Epithelial cell of alveolus of lung (primary cell): Measurements from ENCODE around the gene KAT7. TPM values are rescaled to one million over a fixed set of nuclear protein-coding genes. Genes with fewer than 3 reads are reported as not detected.

ENCODE experiments used
- total RNA-seq: library from RNA; depleted of rRNA; stranded (reverse); fragments of >200 nt; gene quantifications from 2 replicates; pipeline ENCODE4 v1.2.1, GENCODE V29; 2015

The KAT7 gene
- 19.9 and 20.9 TPM in 2 replicates for total RNA-seq

DNA sequence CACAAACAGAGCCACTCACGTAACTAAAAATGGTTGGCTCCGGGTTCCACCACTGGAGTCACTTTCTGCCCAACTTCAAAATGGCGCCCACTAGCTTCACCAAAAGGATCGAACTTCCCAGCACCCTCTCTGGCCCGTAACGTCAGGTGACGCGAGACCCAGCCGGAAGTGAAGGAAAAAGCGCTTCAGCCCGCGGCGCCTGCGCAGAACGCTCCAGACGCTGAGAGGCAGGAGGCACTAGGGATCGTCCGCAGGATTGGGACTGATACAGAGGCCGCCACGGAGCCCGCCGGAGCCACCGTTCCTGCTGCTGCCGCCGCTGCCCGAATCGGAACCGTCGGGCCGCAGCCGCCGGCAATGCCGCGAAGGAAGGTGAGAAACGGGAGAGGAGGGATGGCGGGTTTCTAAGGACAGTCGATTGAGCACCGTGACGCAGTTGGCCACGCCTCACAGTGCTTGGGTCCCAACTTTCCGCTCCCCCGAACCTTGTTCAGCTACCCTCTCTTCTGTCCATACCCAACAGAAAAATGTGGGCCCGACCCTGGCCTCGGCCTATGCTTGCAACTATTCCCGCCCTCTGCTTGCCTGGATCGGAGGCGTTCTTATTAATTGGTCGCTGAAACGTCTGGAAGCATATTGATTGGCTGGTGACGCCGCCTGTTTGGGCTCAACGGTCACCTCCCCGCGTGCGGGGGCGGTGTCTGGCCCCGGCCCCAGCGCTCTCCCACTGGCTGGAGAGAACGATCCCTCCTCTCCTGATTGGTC lies at the start of gene KAT7:
KAT7 (plus strand) TSS at position 204 of the 765 bp plus-strand sequence; CDS start at position 358, 154 bp downstream.

DNA sequence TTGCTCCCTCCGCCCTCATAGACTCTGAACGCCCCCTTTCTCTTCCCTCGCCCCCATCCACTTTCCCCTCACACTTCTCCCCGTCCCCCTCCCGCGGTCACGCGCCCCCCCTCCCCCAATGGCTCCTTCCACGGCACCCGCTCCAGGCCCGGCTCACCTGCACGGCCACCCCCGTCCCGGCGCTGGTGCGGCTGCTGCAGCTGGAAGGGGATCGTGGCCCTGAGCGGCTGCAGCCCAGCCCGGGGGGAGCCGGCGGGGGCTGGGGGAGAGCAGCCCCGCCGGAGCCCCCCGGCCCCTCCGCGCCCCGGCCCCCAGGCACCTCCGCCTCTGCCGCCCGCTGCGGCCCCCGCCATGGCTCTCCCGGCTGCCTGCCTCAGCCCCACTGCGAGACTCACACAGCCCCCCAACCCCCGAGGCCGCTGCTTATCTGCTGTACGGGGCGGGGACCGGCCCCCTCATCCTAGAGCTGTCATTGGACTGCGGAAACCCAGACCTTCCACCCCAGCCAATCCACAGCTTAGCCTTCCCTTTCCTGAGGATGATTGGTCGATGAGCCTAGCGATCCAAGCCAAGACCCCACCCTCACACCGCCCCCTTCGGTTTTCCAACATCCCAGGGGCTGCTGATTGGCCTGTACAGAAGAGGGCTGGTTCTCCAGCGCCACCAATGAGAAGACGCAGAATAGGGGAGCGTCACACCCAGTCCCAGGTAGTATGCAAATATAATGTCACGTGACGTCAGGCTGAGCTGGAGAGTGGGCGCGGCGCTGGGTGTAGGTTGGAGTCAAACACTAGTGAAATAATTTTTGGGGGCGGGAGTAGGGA lies 24.5 kb upstream of the KAT7 start, which contains the start of gene FAM117A:
FAM117A (minus strand) TSS at position 397 of the 824 bp plus-strand sequence; CDS start at position 353, 44 bp downstream.

DNA sequence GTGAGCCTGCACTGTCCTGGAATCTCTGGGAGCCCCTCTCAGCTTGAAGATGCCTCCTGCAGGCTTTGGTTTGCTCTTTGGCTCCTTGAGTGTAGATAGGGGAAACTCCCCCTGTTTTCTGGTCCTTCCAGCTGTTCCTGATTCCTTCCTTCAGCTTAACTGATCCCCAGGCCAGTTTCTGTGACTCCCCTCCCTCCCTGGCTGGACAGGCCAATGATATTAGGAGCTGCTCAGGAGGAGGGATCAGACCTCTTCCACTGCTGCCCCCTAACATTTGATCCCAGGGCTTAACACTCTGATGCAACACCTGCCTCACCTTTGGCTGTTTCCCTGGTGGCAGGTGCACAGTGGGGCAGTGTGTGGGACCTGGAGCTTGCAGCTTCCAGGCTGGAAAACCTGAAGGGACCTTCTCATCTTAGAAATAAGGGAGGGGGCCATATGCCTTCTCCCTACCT lies 59.6 kb downstream of the KAT7 start, which contains the start of gene TAC4:
TAC4 (minus strand) TSS at position 51 of the 455 bp plus-strand sequence. CDS start 52 bp downstream, outside the sequence.

Other genes with a start within 250 kb of the KAT7 start
- 0.13 and 0.88 TPM in 2 replicates for gene NXPH3, start 212.8 kb upstream of the KAT7 start, total RNA-seq
- gene SPOP, start 110.6 kb upstream of the KAT7 start, total RNA-seq = 42.5 and 47.6 TPM in 2 replicates
- gene SLC35B1, start 80.7 kb upstream of the KAT7 start, total RNA-seq = 65.2 and 75.0 TPM in 2 replicates
- 5.4 and 6.1 TPM in 2 replicates for gene FAM117A, start 24.6 kb upstream of the KAT7 start, total RNA-seq
- gene TAC4, start 59.4 kb downstream of the KAT7 start, total RNA-seq = not detected in 2 replicates
- not detected in 2 replicates for gene DLX4, start 180.5 kb downstream of the KAT7 start, total RNA-seq
- gene DLX3, start 206.5 kb downstream of the KAT7 start, total RNA-seq = not detected in 2 replicates